NCI-H2227 (cell line): ENCODE data around the gene TP53INP2.
"Not testable (repeated sequence)": the region's sequence is repeated elsewhere in the genome, so short reads cannot be mapped to it uniquely, and the experiment has no call there.

Source experiments
- DNase-seq: peaks from one replicate; lab custom pipeline; 2025; ENCODE audit not compliant: unreplicated experiment; lab: John Stamatoyannopoulos, UW

TP53INP2 gene, protein sequence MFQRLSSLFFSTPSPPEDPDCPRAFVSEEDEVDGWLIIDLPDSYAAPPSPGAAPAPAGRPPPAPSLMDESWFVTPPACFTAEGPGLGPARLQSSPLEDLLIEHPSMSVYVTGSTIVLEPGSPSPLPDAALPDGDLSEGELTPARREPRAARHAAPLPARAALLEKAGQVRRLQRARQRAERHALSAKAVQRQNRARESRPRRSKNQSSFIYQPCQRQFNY

DNA sequence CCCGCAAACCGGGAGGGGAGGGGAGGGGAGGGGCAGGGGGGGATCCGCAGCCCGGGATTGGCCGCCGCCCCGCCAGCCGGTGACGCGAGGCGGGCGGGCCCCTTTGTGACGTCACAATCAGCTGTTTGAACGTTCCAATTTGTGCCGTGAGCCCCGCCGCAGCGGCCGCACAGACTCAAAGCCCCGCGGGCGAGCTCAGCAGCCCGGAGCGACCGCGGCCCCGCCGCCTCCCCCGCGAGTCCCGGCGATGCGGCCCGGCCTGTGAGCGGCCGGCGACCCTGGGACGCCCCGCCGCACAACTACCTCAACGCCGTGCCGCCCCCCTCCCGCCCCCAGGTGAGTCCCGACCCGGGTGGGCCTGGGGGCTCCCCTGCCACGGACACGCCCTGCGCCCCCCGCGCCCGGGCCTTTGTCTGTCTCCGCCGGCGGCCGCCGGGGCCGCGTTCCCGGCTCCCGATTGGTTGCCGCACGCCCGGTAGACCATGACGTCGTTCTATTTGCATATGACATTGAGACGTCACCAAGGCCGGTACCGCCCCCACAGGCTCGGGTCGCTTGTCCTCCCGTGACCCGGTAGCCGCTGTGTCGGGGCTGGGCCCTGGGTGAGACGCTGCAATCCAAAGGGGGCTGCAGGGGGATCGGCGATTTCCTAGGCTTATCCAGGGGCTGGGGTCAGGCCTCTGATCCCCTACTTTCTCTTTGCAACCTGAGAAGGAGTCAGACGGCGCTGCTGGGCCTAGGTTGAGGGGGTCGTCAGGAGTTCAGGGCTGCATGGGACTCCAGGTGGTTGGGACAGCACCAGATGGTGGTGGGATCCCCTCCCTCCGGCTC is at the start of gene TP53INP2:
TSS of gene TP53INP2 (plus strand) at position 168 of the 831 bp plus-strand sequence. CDS start 4,396 bp downstream, outside the sequence.
- DNase-seq, result peak; percentile 96

DNA sequence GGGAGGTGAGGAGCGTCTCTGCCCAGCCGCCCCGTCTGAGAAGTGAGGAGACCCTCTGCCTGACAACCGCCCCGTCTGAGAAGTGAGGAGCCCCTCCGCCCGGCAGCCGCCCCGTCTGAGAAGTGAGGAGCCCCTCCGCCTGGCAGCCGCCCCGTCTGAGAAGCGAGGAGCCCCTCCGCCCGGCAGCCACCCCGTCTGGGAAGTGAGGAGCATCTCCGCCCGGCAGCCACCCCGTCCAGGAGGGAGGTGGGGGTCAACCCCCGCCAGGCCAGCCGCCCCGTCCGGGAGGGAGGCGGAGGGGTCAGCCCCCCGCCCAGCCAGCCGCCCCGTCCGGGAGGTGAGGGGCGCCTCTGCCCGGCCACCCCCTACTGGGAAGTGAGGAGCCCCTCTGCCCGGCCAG is 45.5 kb upstream of the TP53INP2 start:
- DNase-seq, result not testable (repeated sequence)

DNA sequence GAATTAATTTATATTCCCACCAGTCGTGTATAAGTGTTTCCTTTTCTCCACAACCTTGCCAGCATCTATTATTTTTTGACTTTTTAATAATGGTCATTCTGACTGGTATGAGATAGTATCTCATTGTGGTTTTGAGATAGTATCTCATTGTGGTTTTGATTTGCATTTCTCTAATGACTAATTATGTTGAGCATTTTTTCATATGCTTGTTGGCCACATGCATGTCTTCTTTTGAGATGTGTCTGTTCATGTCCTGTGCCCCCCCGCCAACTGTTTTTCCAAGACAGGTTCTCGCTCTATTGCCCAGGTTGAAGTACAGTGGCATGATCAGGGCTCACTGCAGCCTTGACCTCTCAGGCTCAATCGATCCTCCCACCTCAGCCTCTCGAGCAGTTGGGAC is 42.3 kb upstream of the TP53INP2 start:
- DNase-seq, result not testable (repeated sequence)

DNA sequence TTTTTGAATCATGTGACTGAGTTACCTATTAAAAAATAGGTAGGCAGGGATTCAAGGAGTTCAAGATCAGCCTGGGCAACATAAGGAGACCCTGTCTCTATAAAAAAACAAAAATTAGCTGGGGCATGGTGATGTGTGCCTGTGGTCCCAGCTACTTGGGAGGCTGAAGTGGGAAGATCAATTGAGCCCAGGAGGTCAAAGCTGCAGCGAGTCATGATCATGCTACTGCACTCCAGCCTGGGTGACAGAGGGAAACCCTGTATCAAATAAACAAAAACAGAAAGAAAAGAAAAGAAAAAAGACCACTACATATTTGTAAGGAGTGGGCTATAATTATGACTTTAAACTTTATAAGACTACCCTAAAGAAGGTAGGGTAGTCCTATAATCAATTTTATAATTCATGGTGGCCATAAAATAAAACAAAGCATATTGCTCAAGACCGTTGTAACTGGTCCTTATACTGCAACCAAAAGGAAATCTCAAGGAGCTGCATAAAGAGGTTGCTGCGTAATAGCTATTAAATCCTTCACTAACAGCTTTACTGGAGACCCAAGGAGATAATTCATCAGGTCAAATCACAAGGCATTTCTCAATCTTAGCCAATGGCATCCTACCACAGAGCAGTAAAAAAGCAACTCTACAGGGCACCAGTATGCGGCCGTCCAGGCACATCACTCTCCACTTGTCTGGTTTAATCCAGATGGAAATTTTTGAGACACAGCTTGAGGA is 40.8 kb upstream of the TP53INP2 start:
- peak; percentile 24 for DNase-seq

DNA sequence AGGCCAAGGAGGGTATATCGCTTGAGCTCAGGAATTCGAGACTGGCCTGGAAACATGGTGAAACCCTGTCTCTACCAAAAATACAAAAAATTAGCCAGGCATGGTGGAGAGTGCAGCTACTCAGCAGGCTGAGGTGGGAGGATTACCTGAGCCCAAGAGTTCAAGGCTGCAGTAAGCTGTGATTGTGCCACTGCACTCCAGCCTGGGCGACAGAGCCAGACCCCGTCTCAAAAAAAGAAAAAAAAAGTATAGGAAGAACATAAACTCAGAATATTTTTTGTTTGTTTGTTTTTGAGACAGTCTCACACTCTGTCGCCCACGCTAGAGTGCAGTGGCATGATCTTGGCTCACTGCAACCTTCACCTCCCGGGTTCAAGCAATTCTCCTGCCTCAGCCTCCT is 39.4 kb upstream of the TP53INP2 start:
- not testable (repeated sequence) for DNase-seq

DNA sequence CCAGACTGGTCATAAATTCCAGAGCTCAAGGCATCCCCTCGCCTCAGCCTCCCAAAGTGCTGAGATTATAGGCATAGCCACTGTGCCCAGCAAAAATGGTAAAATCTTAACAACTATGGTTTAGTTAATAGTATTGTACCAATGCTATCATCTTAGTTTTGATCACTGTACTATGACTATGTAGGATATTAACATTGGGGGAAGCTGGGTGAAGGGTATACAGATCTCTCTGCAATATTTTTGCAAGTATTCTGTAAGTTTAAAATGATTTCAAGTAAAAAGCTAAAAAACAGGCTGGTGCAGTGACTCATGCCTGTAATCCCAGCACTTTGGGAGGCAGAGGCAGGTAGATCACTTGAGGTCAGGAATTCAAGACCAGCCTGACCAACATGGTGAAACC is 35.0 kb upstream of the TP53INP2 start:
- DNase-seq, result no peak

DNA sequence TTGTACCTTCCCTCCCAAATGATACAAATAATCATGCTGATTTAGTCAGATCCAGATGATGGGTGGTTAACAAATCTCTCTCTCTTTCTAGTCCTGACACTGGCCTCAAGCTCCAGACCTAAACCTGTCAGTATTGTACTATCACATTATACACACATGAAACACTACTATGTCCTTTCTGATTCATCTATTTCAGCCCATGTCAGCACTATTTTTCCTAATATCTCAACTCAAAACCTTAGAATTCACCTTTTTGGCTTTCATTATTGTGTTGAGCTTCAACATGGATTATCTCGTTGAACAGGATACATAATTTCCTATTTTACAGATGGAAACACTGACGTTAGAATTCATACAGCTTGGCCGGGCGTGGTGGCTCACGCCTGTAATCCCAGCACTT is 30.7 kb upstream of the TP53INP2 start:
- no peak for DNase-seq

DNA sequence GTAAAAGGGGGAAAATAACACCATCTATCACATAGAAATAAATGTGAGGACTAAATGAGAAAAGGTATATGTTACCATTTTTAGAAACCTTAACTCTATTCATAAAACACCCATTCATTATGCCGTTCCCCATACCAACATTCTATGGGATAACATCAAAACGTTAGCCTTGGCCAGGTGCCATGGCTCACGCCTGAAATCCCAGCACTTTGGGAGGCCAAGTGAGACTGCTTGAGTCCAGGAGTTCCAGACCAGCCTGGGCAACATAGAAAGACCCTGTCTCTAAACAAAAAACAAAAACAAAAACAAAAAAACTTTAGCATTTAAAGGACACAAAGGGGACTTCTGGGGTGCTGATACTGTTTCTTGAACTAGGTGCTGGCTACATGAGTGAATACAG is 28.6 kb upstream of the TP53INP2 start:
- no peak for DNase-seq

DNA sequence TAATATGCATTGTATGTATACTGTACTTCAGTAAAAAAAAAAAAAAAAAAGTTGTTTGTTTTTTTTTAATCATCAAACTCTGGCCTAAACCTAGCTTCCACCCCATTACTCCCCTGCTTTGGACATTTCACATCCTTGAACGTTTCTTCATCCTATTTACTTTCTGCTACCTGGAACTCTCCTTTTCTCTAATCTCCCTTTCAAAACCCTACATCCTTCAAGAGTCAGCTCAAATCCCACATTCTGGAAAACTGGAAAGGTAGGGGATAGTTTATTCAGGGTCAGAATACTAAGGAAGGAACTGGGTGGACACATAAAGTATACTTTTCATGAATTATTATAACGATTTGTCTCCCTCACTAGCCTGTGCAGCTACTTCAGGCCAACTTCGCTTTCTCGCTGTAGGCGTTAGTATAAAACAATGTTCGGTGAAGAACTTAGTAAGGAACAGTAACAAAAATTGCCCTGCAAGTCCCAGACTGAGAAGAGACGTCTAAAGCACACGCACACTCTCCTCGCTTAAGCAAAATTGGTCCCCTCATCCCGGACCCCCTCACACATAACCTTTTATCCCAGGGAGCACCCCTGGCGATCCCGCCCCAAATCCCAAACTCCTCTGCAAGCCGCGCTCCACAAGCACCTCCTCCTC is 28.0 kb upstream of the TP53INP2 start:
- DNase-seq, result no peak

DNA sequence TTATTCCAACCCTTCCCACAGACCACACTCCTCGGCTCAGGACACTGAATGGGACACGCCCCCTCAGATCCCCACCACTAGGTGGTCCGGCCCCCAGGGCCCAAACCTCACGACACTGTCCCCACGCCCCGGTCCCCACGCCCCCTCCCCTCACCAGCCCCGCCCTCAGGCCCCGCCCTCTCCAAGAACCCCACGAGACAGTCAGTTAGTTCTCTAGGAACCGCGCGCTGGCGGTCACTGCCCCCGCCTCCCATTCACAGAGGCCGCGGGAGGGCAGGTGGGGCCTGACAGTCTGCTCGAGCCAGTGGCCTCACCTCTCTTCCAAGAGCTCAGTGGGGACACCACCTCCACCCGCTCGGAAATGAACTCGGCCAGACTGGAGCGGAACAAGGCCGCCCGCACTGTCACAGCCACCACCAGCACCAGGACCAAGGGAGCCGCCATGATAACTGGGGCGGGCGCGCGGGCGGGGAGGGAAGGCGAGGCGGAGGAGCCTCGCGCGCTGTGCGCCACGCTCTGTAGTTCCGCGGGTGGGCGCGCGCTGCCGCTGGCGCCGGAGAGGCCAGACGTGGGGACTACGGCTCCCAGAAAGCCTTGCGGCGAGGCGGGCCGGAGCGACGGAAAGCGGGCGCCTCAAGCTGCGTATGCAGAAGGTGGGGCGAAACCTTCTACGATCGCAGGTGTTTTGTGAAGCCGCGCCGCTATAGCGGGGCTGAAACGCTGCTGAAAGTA is 27.3 kb upstream of the TP53INP2 start, which contains the start of gene PIGU:
TSS of gene PIGU (minus strand) at position 451 of the 732 bp plus-strand sequence. CDS start at position 444, 7 bp downstream.
- peak; percentile 98 for DNase-seq

DNA sequence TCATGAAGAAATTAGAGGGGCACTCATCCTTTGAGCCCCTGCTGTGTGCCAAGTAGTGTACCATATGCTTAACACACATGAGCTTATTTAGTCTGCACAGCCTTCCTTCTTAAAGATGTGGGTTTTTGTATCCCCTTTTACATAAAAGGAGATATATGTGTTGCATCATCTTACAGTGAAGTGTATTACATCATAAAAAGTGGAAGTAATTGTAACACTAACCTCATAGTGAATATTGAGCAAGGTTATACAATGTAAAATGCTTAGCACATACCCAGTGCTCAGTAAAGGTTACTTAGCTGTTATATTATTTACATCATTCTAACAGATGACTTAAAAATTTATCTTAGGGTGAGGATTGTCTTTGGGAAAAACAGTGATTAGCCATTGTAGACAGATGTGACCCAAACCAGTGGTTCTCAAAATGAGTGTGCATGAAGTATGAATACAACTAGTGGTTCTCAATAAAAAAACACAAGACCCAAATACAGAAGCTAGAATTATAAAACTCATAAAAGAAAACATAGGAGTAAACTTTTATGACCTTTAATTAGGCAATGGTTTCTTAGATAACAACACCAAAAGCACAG is 23.5 kb upstream of the TP53INP2 start:
- no peak for DNase-seq

DNA sequence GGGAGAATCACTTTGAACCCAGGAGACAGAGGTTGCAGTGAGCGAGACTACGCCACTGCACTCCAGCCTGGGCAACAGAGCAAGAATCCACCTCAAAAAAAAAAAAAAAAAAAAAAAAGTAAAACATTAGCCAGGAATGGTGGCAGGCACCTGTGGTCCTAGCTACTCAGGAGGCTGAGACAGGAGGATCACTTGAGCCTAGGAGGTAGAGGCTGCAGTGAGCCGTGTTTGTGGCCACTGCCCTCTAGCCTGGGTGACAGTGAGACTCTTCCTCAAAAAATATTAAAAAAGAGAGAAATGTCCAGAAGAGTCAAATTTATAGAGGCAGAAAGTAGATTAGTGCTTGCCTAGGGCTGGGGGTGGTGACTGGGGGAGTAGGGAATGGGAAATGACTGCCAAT is 20.5 kb upstream of the TP53INP2 start:
- no peak for DNase-seq

DNA sequence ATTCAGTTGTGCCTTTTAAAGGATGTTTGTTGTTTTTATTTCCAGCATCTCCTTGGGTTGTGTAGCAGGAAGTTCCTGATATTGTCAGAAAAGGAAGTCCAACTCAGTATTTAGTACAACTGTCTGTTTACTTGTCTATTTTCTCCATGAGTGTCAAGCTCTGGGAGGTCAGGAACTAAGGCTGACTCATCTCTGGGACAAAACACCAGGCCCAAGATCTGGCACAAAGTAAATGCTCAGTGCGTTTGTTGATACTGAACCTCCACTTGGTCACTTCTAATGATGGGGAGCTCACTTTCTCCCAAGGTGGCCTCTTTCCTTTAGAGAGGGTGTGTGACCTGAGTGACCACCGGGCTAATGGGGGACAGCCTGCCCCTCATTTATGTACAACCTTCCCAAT is 14.7 kb upstream of the TP53INP2 start:
- no peak for DNase-seq

DNA sequence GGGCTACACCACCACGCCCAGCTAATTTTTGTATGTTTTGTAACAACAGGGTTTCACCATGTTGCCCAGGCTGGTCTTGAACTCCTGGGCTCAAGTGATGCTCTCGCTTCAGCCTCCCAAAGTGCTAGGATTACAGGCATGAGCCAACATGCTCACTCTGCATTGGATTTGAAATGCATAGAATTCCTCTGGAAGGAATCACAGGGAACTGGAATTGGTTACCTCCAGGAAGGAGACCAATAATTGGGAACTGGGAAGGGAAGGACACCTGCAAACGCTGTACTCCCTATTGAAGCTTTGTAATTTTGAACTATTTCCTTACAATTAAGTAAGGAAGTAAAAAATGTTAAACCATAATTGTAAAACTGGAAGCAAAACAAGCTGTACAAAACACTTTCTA is 12.3 kb upstream of the TP53INP2 start:
- no peak for DNase-seq

DNA sequence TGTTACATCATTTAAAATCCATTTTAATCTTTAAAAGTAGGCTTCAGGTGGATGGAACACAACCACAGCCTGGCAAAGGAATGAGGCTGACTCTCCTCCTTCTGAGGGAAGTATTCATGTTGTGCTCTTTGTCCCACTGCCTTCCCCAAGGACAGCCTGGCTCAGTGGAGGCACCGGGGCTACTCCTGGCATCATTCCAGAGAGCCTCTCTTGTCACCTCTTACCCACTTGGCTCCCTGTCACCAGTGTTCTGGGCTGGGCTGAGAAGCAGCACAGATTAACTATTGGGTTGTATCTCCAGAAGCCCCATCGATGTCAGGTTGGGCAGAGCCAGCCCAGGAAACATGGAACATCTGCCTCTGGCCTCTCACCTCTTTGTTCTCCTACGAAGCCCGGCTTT is 10.7 kb upstream of the TP53INP2 start:
- DNase-seq, result no peak

DNA sequence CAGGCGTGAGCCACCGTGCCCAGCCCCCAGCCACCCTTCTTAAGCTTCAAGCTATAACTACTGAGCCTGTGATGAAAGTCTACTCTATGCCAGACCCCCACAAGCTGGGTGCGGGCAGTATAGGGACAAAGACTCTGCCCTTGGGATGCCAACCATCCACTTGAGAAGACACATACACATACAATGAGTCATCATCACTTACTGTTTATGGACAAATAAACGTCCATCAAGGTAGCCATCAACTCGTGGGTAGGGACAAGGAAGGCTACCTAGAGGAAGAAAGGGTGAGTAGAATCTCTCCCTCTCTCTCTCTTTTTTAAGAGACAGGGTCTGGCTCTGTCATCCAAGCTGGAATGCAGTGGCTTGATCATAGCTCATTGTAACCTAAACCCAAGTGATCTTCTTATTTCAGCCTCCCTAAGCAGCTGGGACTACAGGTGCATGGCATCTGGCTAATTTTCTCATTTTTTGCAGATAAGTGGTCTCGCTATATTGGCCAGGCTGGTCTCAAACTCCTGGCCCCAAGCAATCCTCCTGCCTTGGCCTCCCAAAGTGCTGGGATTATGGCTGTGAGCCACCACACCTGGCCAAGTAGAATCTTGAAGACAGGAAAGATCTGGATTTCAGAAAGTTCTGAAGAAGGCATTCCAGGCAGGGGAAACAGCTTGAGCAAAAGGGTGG is 2.6 kb upstream of the TP53INP2 start:
- DNase-seq, result no peak

DNA sequence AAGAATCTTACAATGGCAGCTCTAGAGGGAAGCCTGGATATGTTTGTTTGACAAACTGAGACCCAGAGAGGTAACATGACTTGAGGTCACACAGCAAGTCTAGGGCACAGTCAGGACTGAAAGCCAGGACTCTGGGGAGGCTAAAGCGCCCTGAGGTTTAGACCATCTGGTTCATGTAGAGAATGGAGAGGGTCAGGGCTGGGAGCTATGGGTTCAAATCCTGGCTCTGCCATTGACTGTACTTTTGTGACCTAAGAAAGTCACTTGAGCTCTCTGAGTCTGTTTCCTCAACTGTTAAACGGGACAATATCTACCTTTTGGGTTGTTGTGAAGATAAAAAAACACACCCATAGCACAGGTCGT is 1.1 kb upstream of the TP53INP2 start:
- DNase-seq, result no peak

DNA sequence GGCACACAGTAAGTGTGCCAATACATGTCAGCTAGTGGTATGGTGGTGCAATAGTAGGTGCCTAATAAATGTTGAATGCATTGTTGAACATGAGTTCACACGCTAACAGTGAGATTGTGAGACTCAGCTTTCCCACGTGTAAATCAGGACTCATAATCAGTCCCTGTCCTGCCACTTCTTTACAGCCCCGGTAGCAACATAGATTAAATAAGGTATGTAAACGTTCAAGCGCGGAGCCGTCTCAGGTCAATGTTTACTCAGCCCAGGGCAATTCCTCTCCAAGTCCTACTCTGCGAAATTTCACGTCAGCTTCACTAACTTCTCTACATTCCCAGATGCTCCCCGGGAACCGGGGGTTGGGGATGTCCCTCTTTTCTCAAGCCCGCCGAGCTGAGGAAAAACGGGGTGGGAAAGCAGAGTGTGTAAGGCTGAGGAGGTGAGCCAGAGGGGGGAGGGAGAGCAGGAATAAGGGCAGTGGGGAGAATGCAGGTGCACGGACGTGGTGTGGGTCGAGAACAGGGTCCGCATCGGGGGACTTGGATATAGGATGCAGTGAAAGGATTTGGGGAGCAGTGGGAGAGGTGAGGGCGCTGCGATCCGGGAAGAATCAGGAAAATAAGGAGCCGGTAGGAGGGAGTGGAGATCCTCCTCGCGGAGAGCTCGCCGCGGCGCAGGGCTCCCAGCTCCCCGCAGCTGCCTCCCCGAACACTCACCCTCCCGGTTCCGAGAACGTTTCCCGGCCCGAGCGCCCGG is 544 bp upstream of the TP53INP2 start:
- DNase-seq, result peak; percentile 33

DNA sequence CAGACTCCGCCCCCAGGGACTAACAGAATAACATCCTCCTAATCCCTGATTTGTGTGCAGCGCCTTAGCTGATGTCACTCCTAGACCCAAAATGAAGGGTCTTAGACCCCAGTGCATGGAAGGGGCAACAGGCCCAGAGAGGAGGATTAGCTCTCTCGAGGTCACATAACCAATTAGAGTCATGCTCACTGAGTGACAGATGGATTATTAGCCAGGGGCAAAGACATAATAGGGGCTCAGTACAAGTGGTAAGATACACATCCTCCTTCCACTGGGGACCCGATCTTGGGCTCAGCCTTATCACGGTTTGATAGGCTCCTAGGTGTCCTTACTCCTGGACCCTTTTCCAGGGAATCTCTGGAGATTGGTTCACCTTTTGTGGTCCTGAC is 858 bp downstream of the TP53INP2 start:
- no peak for DNase-seq
